GM12878 (cell line): Measurements from ENCODE around the gene DISP2. TPM values are rescaled to one million over a fixed set of nuclear protein-coding genes. Genes with fewer than 3 reads are reported as not detected.

Experiments
- ATAC-seq: fragments of 200-7000 bp; cut with Tn5 transposase; 3 replicates; pipeline ENCODE4 v1.9.1; 2020; ENCODE audit warnings: mild to moderate bottlenecking, moderate library complexity
- BruUV-seq: library from RNA; stranded (reverse); fragments of 400-500 nt; replicated peaks from 2 replicates; lab custom pipeline; 2021; lab: Mats Ljungman, UMichigan
- CTCF ChIA-PET: fragments of 300-600 bp; sonication (Branson Sonifier 250); formaldehyde crosslinking; extraction: SDS; loops from one replicate; lab custom pipeline; 2021; ENCODE audit warnings: inconsistent platforms; lab: Yijun Ruan, JAX
- POLR2A ChIA-PET: fragments of 350-600 bp; formaldehyde crosslinking; extraction: SDS; loops from one replicate; lab custom pipeline; 2021; ENCODE audit warnings: inconsistent platforms; lab: Charles Lee
- RAD21 ChIA-PET: fragments of 300-600 bp; sonication (Branson Sonifier 250); formaldehyde crosslinking; loops from one replicate; lab custom pipeline; 2023; ENCODE audit warnings: antibody characterized with exemption; ENCODE audit not compliant: unreplicated experiment; lab: Charles Lee
- SMC1A ChIA-PET: fragments of 300-600 bp; sonication (Branson Sonifier 250); formaldehyde crosslinking; loops from one replicate; lab custom pipeline; 2023; ENCODE audit not compliant: unreplicated experiment, uncharacterized antibody; lab: Charles Lee
- DNase-seq: peaks from one replicate; pipeline ENCODE4 v3.0.0-alpha.2; 2011; ENCODE audit warnings: low read depth, low spot score
- FAIRE-seq: peaks from 3 replicates; lab custom pipeline; 2011; peaks lifted over from hg19 to GRCh38; lab: Jason Lieb, UNC
- H2AFZ ChIP-seq: 2 replicates; pipeline ENCODE4 v1.6.0; 2011; ENCODE audit warnings: low read depth, low read length, control low read depth; ENCODE audit not compliant: control insufficient read depth
- H3K27ac ChIP-seq: 2 replicates; pipeline ENCODE4 v1.5.1; 2011; ENCODE audit warnings: control low read depth; ENCODE audit not compliant: control insufficient read depth, insufficient read depth
- H3K27me3 ChIP-seq, 2 experiments: replicated peaks in 1 of 2; 2 replicates each; pipeline versions ENCODE4 v1.6.0 to v1.6.1; 2011; ENCODE audit warnings: low read length in 1 of 2; ENCODE audit not compliant: control insufficient read depth in 2 of 2, insufficient read depth in 2 of 2
- H3K36me3 ChIP-seq, 2 experiments: 2 replicates each; pipeline ENCODE4 v1.5.1; 2011; ENCODE audit warnings: low read length in 1 of 2; ENCODE audit not compliant: control insufficient read depth in 2 of 2, insufficient read depth in 2 of 2
- H3K4me1 ChIP-seq: 2 replicates; pipeline ENCODE4 v1.6.1; 2011; ENCODE audit warnings: mild to moderate bottlenecking, low read length, moderate library complexity, mixed read lengths; ENCODE audit not compliant: control insufficient read depth, insufficient read depth
- H3K4me2 ChIP-seq: 2 replicates; pipeline ENCODE4 v1.6.0; 2011; ENCODE audit warnings: control low read depth; ENCODE audit not compliant: control insufficient read depth, insufficient read depth
- H3K4me3 ChIP-seq: fragments of 200-600 bp; sonication (generic); 2 replicates; pipeline ENCODE4 v1.5.1; 2016
- H3K79me2 ChIP-seq: 2 replicates; pipeline ENCODE4 v1.6.0; 2011; ENCODE audit warnings: low read length; ENCODE audit not compliant: control insufficient read depth, insufficient read depth
- H3K9ac ChIP-seq: 2 replicates; pipeline ENCODE4 v1.8.0; 2011; ENCODE audit warnings: low read length, control low read depth, mixed read lengths; ENCODE audit not compliant: control insufficient read depth, insufficient read depth
- H3K9me3 ChIP-seq: replicated peaks from 3 replicates; pipeline ENCODE4 v1.5.1; 2011; ENCODE audit warnings: mild to moderate bottlenecking, low read length; ENCODE audit not compliant: control insufficient read depth, insufficient read depth
- H4K20me1 ChIP-seq: 2 replicates; pipeline ENCODE4 v1.6.0; 2011; ENCODE audit not compliant: control insufficient read depth, insufficient read depth
- BHLHE40 ChIP-seq, 2 experiments: fragments of 450-650 bp in 1 of 2; IDR thresholded peaks; 2 replicates each; pipeline ENCODE4 v1.6.1; 2011 to 2017; ENCODE audit warnings: low read depth in 2 of 2, borderline replicate concordance in 1 of 2, improper control_type of control experiment in 1 of 2, low read length in 1 of 2, mild to moderate bottlenecking in 1 of 2
- FOS ChIP-seq: IDR thresholded peaks from 3 replicates; pipeline ENCODE4 v1.6.1; 2011; ENCODE audit warnings: borderline replicate concordance; ENCODE audit not compliant: insufficient read length; ENCODE audit errors: extremely low read depth
- LARP7 ChIP-seq: fragments of 450-650 bp; IDR thresholded peaks from 2 replicates; pipeline ENCODE4 v1.6.1; 2017; ENCODE audit warnings: mild to moderate bottlenecking
- MAX ChIP-seq: IDR thresholded peaks from 2 replicates; pipeline ENCODE4 v1.6.1; 2012; ENCODE audit warnings: low read depth, low read length, improper control_type of control experiment
- MEF2A ChIP-seq: IDR thresholded peaks from 2 replicates; pipeline ENCODE4 v1.6.1; 2011; ENCODE audit warnings: low read depth, mild to moderate bottlenecking, low read length, moderate library complexity; ENCODE audit not compliant: insufficient read depth
- PAX8 ChIP-seq: fragments of 450-650 bp; IDR thresholded peaks from 2 replicates; pipeline ENCODE4 v1.6.1; 2017; ENCODE audit warnings: mild to moderate bottlenecking, moderate library complexity
- TBL1XR1 ChIP-seq: IDR thresholded peaks from 2 replicates; pipeline ENCODE4 v1.6.1; 2012; ENCODE audit warnings: low read depth, low read length, improper control_type of control experiment
- YY1 ChIP-seq: IDR thresholded peaks from 2 replicates; pipeline ENCODE4 v1.6.1; 2011; ENCODE audit warnings: low read depth, mild to moderate bottlenecking, low read length
- ZNF24 ChIP-seq: fragments of 450-650 bp; IDR thresholded peaks from 2 replicates; pipeline ENCODE4 v1.6.1; 2017; ENCODE audit warnings: antibody characterized with exemption, mild to moderate bottlenecking
- ZNF687 ChIP-seq: fragments of 450-650 bp; IDR thresholded peaks from 2 replicates; pipeline ENCODE4 v1.6.1; 2017; ENCODE audit warnings: mild to moderate bottlenecking, moderate library complexity
- WGBS: methylation state at CpG from one replicate; pipeline ENCODE4 v1.1.6; 2016; ENCODE audit warnings: low lambda C conversion rate; ENCODE audit not compliant: insufficient replicate concordance, insufficient coverage; ENCODE audit errors: missing lambda C conversion rate; 5-methylcytosine and 5-hydroxymethylcytosine counted together
- in situ Hi-C: fragments of 300-500 bp; cut with MboI; formaldehyde crosslinking; loops from 9 replicates; pipeline ENCODE4 v1.14.3; 2018; ENCODE audit warnings: mixed read lengths
- intact Hi-C: fragments of 100-400 bp; cut with micrococcal nuclease; formaldehyde crosslinking; loops from one replicate; pipeline ENCODE4 v1.14.2; 2022; ENCODE audit not compliant: unreplicated experiment
- polyA plus RNA-seq, 11 experiments: library from polyadenylated mRNA; depleted of rRNA in 4 of 11; unstranded in 6 of 11; stranded (reverse) in 5 of 11; fragments of >200 nt; fragmentation: Nextera tagmentation in 4 of 11; fragmentation: Illumina TruSeq in 1 of 11; extraction: Ambion mirVana in 4 of 11; extraction: Trizol in 1 of 11; gene quantifications; 1 replicate in 1 of 11; 2 replicates in 10 of 11; pipeline versions ENCODE4 v1.2.1 to v1.2.3, GENCODE V29; 2011 to 2016; ENCODE audit warnings: inconsistent platforms in 2 of 11, missing spikeins in 2 of 11, low read depth in 1 of 11
- total RNA-seq, 4 experiments: library from RNA; depleted of rRNA in 3 of 4; stranded (reverse); fragments of >200 nt in 3 of 4; fragmentation: Illumina TruSeq in 1 of 4; extraction: Trizol in 1 of 4; gene quantifications; 2 replicates each; pipeline versions ENCODE4 v1.2.1 to v1.2.3, GENCODE V29; 2013 to 2021

The DISP2 gene
- total and polyA plus RNA-seq, 10 of the 15 experiments (the other 5 are each of a cell fraction or from before 2014, with no cell fraction given): under 0.01 to 0.20 (median 0.12) TPM; not detected in 7

- peaks cover 24% of the 10 kb centered on the region for H3K79me2 ChIP-seq
- H4K20me1 ChIP-seq: no peaks in the 10 kb centered on the region
- ChIA-PET SMC1A (no interaction called here), RAD21 (no interaction called here), POLR2A (no interaction called here), CTCF (interaction anchor here (1.0 to 1.5 kb wide), 2 partner anchors 9 to 27 kb away, joined by 4 read pairs; no protein-coding TSS in a partner anchor)
- no peak for TF ChIP-seq YY1
- 0 out of 4 replicates have a peak, but pooled peaks cover 0 to 3% of the 10 kb centered on the region in 2 experiments for H3K36me3 ChIP-seq
- H3K27me3 ChIP-seq: no peaks in the 10 kb centered on the region
- intact Hi-C loops (no loop called here), in situ Hi-C loops (no loop called here)
- no peak for ATAC-seq
- no peak overlapping the region for H3K9ac ChIP-seq
- H3K9me3 ChIP-seq: no peaks in the 10 kb centered on the region
- H3K4me2 ChIP-seq: no peak overlapping the region
- DNase-seq: no peak
- H3K4me3 ChIP-seq: no peak overlapping the region
- no TSS peak for BruUV-seq
- peaks cover 3% of the 10 kb centered on the region; the same call in 1 of the 2 replicates for H3K4me1 ChIP-seq
- WGBS: 65% methylated on average over 10 of the region's 10 CpGs
- no peak overlapping the region for H2AFZ ChIP-seq
- FAIRE-seq: no peak
- no peak overlapping the region for H3K27ac ChIP-seq
Measured at GRCh38 chr15:40380636-40381035, 22.6 kb downstream of the DISP2 start.

GRCh38 chr15:40381818-40382529 is 24.0 kb downstream of the DISP2 start:
- no peaks in the 10 kb centered on the region for H3K27me3 ChIP-seq
- POLR2A ChIA-PET: interaction anchor here (1.0 to 2.1 kb wide), 3 partner anchors 11 to 25 kb away, joined by 3 to 8 read pairs (median 5); no protein-coding TSS in a partner anchor
- peaks cover 24% of the 10 kb centered on the region for H3K79me2 ChIP-seq
- peaks cover 3% of the 10 kb centered on the region; the same call in 1 of the 2 replicates for H3K4me1 ChIP-seq
- no peak overlapping the region for H3K9ac ChIP-seq
- peaks cover 3 to 7% of the 10 kb centered on the region in 2 experiments for H3K36me3 ChIP-seq
- RAD21 ChIA-PET: interaction anchor here (0.7 to 1.2 kb wide), 3 partner anchors 22 to 58 kb away, joined by 3 to 7 read pairs (median 3); no protein-coding TSS in a partner anchor
- intact Hi-C loops: no loop called here
- H4K20me1 ChIP-seq: no peaks in the 10 kb centered on the region
- SMC1A ChIA-PET: interaction anchor here (1.0 to 4.0 kb wide), 6 partner anchors 10 to 40 kb away, joined by 3 to 22 read pairs (median 6); partner anchors contain the start of gene IVD
- no peak overlapping the region for H3K4me2 ChIP-seq
- no peak for ATAC-seq
- H3K9me3 ChIP-seq: no peaks in the 10 kb centered on the region
- no peak overlapping the region for H3K4me3 ChIP-seq
- 59% methylated on average over 11 of the region's 11 CpGs for WGBS
- H2AFZ ChIP-seq: peak overlapping the region; percentile 96
- no peak overlapping the region for H3K27ac ChIP-seq
- BruUV-seq: no TSS peak
- in situ Hi-C loops: no loop called here
- DNase-seq: no peak
- FAIRE-seq: no peak
- CTCF ChIA-PET: interaction anchor here (1.0 to 2.3 kb wide), 7 partner anchors 14 to 59 kb away, joined by 3 to 8 read pairs (median 3); no protein-coding TSS in a partner anchor
- no peak for TF ChIP-seq BHLHE40 (IDR thresholded peaks at IDR 0.05; ENCODE audit: borderline replicate concordance in 1 of 2, low read depth in 2 of 2, low read length in 1 of 2)
- TF ChIP-seq LARP7: no peak
- TF ChIP-seq ZNF687: no peak
- TF ChIP-seq PAX8: no peak
- no peak for TF ChIP-seq TBL1XR1
- no peak for TF ChIP-seq MAX
- TF ChIP-seq ZNF24: no peak
- TF ChIP-seq MEF2A: no peak
- TF ChIP-seq FOS: no peak
